ENCODE measurements around the gene KRTAP10-6. TPM values are rescaled to one million over a fixed set of nuclear protein-coding genes. Genes with fewer than 3 reads are reported as not detected.

Gene KRTAP10-6
- total and polyA plus RNA-seq, 2 of the 8 experiments (the other 6 are each of a cell fraction or from before 2014, with no cell fraction given) = 0.12 TPM; not detected in 1

DNA sequence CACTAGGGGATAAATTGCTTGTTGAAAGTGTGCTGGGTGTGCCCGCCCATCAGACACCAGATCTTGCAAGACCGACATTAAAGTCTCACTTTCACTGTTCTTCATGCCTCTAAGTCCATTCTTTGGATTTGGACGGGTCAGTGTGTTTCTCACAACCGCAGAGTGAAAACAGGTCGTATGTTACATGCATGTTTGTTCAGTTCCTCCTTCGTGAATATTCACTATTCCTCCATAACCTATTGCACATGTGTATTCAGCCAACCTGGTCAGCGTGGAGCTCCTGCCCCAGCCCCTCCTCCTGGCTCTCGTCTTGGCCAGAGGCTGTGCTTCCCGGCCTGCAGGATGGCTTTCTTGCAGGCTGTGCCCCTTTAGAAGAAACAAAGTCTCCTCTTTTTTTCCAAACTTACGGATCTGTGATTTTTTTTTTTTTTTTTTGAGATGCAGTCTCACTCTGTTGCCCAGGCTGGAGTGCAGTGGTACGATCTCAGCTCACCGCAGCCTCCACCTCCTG, 2.2 kb upstream of the KRTAP10-6 start:
- POLR2A ChIA-PET (ENCODE audit: partially characterized antibody) = no interaction called here
- Histone ChIP-seq H4K20me1 (replicated peaks in 1 of 2; ENCODE audit: control insufficient read depth in 1 of 2, insufficient read depth in 2 of 2, low read length in 2 of 2) (no peaks in the 10 kb centered on the region), H4K91ac (replicated peaks; ENCODE audit: insufficient read length, low read length) (peak overlapping the region; percentile 4), H3K18ac (ENCODE audit: extremely low read depth, low read length) (no peak overlapping the region), H3K27me3 (replicated peaks in 1 of 4; ENCODE audit: control insufficient read depth in 3 of 4, extremely low read depth in 1 of 4, insufficient read depth in 3 of 4, low read length in 3 of 4) (no peaks in the 10 kb centered on the region), H2BK20ac (ENCODE audit: low read length) (peak overlapping the region; percentile 4; the same call in 1 of the 2 replicates), H3K36me3 (ENCODE audit: control insufficient read depth in 2 of 4, insufficient read depth in 4 of 4, low read length in 3 of 4) (no peaks in the 10 kb centered on the region), H3K9ac (replicated peaks in 1 of 4; ENCODE audit: extremely low read depth in 1 of 4, low read depth in 3 of 4, low read length in 3 of 4) (no peak overlapping the region), H3K9me3 (ENCODE audit: insufficient read depth in 2 of 2, low read depth in 1 of 2, low read length in 1 of 2) (no peaks in the 10 kb centered on the region), H2BK15ac (ENCODE audit: low read length) (no peak overlapping the region), H3K56ac (replicated peaks; ENCODE audit: insufficient read length, low read depth, low read length) (no peak overlapping the region), H3K23me2 (ENCODE audit: low read depth, low read length) (0 out of 2 replicates have a peak, but pooled peaks cover 4% of the 10 kb centered on the region), H3K23ac (ENCODE audit: insufficient read length) (no peak overlapping the region), H3K4me1 (replicated peaks in 1 of 4; ENCODE audit: control insufficient read depth in 3 of 4, insufficient read depth in 4 of 4, low read length in 3 of 4) (peaks cover 2 to 20% (median 9%) of the 10 kb centered on the region in 4 experiments), H4K5ac (ENCODE audit: insufficient read length, low read depth, low read length) (no peak overlapping the region), H2AK5ac (ENCODE audit: low read depth, low read length) (no peak overlapping the region), H3K4me2 (ENCODE audit: insufficient read depth in 1 of 2, low read depth in 2 of 2, low read length in 2 of 2) (no peak overlapping the region), H3K79me2 (ENCODE audit: control insufficient read depth in 1 of 2, insufficient read depth in 2 of 2, low read length in 2 of 2) (no peaks in the 10 kb centered on the region), H3K27ac (ENCODE audit: low read depth, low read length) (no peak overlapping the region), H3K14ac (ENCODE audit: insufficient read length) (no peak overlapping the region), H3K4me3 (ENCODE audit: extremely low read depth in 1 of 4, insufficient read depth in 2 of 4, low read depth in 3 of 4, low read length in 4 of 4) (no peak overlapping the region), H3K4ac (replicated peaks; ENCODE audit: insufficient read length, low read depth, low read length) (no peak overlapping the region), H2BK120ac (replicated peaks; ENCODE audit: low read depth, low read length) (no peak overlapping the region), H3K79me1 (ENCODE audit: low read depth, low read length) (no peaks in the 10 kb centered on the region), H2BK5ac (ENCODE audit: low read depth, low read length) (peak overlapping the region; percentile 46; the same call in 1 of the 2 replicates), H2BK12ac (ENCODE audit: low read depth, low read length) (no peak overlapping the region; the same call in 1 of the 2 replicates), H4K8ac (ENCODE audit: extremely low read depth, insufficient read depth, low read length) (no peak overlapping the region), H2AFZ (ENCODE audit: low read length) (no peak overlapping the region)
- FAIRE-seq (no peak), DNase-seq (ENCODE audit: low read depth in 1 of 2, low spot score in 2 of 2) (peak in 1 of 2 experiments; percentile 38)
- TF ChIP-seq BCL11A (IDR thresholded peaks at IDR 0.05; ENCODE audit: low read depth in 2 of 2, low read length in 2 of 2) (no peak), RNF2 (IDR thresholded peaks at IDR 0.05; ENCODE audit: borderline replicate concordance, low read depth, low read length, missing control alignments, poor library complexity, severe bottlenecking) (no peak), POLR2A (IDR thresholded peaks at IDR 0.05; ENCODE audit: control extremely low read depth in 1 of 2, low read depth in 2 of 2, low read length in 2 of 2) (no peak), TAF1 (IDR thresholded peaks at IDR 0.05; ENCODE audit: low read depth, low read length) (no peak), JUND (IDR thresholded peaks at IDR 0.05; ENCODE audit: low read length) (no peak), CBX8 (IDR thresholded peaks at IDR 0.05; ENCODE audit: borderline replicate concordance, low read depth, low read length) (no peak)
- CTCF ChIA-PET (ENCODE audit: partially characterized antibody) = interaction anchor here (0.7 to 1.4 kb wide), 3 partner anchors 101 to 199 kb away, joined by 3 to 5 read pairs (median 3); no protein-coding TSS in a partner anchor
- WGBS, 2 experiments (ENCODE audit: extremely low coverage in 1 of 2, insufficient coverage in 1 of 2, insufficient read length in 1 of 2, insufficient replicate concordance in 2 of 2, low coverage in 1 of 2, low lambda C conversion rate in 2 of 2, missing lambda C conversion rate in 1 of 2) = 93% methylated on average over 11 of the region's 12 CpGs; no CpG with 5 or more reads in 1 of the 2 experiments
